Stimulated activated CD4-positive, alpha-beta T cell treated with anti-CD3 and anti-CD28 coated beads, Interleukin-12 subunit alpha, Interleukin-12 subunit beta, amount 100 ng/mL, for 4 hours (primary cell): ENCODE measurements around the gene NUDT6.

ENCODE experiments used
- DNase-seq: peaks from one replicate; pipeline ENCODE4 v3.0.0-alpha.2; 2020

NUDT6 gene

DNA sequence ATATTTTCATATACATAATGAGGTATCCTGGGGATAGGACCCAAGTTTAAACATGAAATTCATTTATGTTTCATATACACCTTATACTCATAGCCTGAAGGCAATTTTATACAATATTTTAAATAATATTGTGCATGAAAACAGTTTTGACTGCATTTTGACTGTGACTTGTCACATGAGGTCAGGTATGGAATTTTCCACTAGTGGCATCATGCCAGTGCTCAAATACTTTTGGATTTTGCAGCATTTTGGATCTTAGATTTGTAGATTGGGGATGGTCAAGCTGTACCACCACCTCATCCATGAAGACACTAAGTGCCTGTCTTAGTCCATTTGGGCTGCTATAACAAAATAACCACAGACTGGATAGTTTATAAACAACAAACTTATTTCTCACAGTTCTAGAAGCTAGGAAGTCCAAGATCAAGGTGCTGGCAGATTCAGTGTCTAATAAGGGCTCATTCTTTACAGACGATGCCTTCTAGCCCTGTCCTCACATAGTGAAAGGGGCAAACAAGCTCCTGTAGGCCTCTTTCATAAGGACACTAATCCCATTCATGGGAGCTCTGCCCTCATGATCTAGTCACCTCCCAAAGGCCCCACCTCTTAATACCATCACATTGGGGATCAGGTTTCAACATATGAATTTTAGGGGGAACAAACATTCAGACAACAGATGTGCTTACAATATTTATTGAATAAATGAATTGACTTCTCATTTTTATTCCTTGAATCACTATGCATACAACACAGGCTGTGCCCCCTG, 9.4 kb downstream of the NUDT6 start:
- no peak for DNase-seq

DNA sequence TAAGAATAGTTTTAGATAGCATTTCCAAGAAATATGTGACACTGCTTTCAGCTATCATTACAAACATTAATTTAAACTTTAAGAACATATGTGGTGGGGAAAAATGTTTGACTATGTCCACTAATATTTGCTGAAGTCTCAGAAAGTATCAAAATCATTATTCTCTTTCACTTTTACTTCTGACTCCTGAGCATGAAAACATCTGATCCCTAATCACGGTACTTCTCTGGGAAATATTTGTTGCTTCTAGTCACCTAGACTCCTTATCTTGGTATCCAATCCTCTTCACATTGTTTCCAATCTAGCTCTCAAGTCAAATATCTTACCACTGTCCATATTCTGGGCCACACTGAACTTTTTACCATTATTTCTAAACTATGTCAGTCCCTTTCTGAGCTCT, 10.8 kb downstream of the NUDT6 start:
- no peak for DNase-seq

DNA sequence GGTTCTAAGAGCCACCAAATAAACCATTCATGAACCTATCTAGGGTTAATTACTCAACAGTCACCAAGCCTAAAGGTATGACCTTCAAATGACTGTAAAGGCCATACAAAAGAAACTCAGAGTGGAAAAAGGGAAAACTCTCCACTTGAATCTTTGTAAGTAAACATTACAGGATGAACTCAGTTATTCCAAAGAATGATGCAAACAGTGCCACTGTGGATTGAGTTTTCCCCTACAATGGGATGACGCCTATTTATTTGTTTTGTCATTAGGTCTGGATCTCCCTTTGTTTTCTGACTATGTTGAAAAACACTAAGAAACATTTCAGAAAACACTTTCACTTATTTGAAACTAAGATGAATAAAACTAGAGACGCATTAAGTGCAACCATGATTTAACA, 12.7 kb downstream of the NUDT6 start:
- DNase-seq = no peak

DNA sequence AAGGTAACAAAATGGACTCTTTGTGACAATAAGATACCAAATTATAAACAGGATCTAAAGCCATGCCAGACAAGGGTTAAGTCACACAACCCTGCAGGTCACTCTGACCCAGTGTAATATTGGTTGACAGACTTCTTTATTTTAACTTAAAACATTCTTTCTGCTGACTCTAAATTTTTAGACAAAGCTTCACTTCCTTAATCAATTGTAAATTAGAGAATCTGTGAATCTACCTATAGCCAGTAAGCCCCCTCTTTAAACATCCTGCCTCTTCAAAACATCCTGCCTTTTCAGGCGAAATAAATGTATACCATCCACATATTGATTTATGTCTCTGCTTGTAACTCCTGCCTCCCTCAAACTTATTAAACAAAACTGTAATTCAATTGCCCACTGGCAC, 14.2 kb downstream of the NUDT6 start:
- no peak for DNase-seq

DNA sequence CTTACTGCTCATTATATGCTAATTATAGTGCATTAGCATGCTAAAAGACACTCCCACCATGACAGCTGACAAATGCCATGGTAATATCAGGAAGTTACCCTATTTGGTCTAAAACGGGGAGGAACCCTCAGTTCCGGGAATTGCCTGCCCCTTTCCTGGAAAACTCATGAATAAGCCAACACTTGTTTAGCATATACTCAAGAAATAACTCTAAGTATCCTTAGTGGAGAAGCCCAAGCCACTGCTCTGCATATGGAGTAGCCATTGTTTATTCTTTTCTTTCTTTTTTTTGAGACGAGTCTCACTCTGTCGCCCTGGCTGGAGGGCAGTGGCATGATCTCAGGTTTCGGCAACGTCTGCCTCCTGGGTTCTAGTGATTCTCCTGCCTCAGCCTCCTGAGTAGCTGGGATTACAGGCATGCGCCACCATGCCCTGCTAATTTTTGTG, 15.5 kb downstream of the NUDT6 start:
- DNase-seq = no peak

DNA sequence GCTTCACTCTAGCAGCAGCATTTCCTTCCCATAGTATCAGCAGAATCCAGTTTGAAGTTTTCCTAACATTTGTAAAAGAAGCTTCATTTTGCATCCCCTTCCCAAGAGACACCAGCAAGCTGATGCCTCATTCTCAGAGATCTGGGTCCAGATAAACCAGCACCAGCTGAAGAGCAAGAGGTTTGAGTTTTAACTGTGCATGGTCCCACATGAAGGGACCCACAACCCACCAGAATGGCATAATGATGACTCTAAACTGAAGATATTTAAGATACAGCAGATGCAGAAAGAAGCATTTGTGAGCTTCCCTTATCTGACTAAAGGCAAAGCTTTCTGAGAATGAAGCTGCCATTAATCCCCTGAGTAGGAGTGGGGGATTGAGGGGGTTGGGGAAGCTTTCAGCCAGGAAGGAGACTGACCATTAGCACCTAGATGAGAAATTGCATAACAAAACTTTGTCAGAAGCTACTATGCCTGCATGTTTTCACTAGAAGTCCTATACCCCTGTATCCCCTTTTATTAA, 18.6 kb downstream of the NUDT6 start:
- DNase-seq = no peak

DNA sequence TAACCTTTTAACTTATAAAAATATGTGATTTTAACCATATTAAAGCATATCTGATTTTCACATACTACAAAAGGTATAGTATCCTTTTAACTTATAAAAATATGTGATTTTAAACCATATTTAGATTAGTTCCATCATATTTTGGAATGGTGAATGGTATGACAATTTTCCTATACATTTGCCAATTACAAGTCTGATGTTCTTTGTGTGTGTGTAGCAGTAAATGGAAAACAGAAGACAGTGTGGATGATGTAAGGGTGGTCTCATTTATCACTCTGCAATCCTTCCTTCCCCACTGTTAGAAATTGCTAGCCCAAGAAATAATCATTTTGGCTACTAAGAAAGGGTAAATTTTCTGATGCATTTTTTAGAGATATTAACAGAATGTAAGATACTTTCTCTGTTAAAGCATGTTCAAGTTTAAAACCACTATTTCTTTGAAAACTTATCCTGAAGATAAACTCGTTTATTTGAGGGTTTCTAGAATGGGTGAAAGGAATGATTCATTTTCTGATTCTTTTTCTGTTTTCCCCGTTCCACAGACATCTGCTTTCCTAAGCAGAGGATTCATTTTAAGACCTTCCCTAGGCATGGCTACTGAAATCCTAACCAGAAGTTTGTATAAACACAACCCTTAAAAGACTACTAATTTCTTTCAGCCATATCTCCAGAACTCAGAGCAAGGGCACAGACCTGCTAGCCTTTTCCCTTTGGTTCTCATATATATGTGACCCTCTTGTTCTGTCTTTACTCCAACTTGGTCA, 21.0 kb downstream of the NUDT6 start:
- no peak for DNase-seq

DNA sequence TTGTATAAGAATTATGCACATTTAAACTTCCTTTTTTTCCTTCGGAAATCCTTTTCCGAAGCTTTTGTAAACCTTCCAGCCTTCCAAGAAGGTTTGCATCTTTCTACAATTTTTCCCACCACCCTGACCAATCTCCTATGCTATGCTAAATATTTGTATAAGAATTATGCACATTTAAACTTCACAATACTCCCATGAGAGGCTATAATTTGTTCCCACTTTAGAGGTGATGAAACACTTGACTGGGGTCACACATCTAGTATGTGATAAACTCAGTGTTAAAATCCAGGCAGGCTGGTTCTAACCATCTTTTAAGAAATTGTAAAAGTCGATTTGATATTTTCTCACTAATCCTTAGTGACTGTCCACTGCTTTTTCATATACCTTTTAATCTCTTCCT, 22.1 kb downstream of the NUDT6 start:
- no peak for DNase-seq

DNA sequence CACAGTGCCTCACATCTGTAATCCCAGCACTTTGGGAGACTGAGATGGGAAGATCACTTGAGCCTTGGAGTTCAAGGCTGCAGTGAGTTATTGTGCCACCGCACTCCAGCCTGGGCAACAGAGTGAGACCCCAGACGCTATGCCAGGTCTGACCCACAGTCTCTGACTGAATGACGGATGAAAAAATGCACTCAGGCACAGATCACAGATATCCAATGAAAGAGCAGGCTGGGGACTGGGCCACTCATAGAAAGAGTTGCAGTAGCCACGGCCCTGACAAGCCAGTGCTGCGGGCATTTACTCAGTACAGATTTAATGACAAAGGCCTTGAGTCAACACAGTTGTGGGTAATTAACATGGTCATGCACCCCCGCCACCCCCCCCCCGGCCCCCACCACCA, 22.7 kb downstream of the NUDT6 start:
- no peak for DNase-seq

DNA sequence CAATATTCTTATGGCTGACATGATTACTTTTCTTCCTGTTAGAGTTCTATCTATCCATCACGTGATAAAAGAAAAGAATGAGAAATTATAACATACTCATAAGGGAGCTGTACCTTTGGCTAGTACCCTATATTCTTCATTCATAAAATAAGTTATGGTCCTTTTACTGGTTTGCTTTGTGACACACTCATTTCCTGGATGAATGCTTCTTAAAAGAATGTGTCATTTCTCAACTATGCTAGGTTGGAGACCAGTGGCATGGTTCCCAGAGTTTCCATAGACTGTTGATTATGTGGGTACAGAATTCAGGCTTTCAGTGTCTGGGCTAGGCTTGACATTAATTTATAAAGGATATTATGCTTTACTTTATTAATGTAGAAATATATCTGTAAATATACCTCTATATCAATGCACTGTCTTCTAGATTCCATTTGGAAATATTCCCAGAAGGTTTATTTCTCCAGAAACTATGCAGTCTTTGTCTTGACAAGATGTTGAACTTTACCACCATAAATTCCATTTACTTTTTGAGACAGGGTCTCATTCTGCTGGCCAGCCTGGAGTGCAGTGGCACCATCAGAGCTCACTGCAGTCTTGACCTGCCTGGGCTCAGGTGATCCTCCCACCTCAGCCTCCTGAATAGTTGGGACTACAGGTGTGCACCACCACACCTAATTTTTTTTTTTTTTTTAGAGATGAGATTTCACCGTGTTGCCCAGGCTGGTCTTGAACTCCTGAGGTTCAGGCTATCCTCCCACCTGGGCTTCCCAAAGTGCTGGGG, 23.8 kb downstream of the NUDT6 start:
- DNase-seq = no peak

DNA sequence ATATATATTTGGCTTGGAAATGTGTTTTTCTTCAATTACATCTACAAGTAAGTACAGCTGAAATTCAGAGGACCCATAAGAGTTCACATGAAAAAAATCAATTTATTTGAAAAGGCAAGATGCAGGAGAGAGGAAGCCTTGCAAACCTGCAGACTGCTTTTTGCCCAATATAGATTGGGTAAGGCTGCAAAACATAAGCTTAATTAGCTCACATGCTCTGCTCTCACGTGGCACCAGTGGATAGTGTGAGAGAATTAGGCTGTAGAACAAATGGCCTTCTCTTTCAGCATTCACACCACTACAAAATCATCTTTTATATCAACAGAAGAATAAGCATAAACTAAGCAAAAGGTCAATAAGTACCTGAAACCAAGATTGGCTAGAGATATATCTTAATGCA, 26.1 kb downstream of the NUDT6 start:
- no peak for DNase-seq

DNA sequence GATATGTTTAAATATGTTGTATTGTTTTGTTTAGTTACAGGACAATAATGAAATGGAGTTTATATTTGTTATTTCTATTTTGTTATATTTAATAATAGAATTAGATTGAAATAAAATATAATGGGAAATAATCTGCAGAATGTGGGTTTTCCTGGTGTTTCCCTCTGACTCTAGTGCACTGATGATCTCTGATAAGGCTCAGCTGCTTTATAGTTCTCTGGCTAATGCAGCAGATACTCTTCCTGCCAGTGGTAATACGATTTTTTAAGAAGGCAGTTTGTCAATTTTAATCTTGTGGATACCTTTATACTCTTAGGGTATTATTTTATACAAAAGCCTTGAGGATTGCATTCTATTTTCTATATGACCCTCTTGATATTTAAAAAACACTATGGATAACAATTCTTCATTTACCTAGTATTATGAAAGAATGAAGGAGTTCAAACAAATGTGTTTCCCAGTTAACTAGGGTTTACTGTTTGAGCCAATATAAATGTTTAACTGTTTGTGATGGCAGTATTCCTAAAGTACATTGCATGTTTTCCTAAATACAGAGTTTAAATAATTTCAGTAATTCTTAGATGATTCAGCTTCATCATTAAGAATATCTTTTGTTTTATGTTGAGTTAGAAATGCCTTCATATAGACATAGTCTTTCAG, 26.9 kb downstream of the NUDT6 start:
- DNase-seq = no peak

DNA sequence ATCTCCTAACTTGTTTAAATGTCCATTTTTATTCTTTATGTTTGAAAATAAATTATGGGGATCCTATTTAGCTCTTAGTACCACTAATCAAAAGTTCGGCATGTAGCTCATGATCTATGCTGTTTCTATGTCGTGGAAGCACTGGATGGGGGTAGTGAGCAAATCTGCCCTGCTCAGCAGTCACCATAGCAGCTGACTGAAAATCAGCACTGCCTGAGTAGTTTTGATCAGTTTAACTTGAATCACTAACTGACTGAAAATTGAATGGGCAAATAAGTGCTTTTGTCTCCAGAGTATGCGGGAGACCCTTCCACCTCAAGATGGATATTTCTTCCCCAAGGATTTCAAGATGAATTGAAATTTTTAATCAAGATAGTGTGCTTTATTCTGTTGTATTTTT, 27.6 kb downstream of the NUDT6 start:
- no peak for DNase-seq

DNA sequence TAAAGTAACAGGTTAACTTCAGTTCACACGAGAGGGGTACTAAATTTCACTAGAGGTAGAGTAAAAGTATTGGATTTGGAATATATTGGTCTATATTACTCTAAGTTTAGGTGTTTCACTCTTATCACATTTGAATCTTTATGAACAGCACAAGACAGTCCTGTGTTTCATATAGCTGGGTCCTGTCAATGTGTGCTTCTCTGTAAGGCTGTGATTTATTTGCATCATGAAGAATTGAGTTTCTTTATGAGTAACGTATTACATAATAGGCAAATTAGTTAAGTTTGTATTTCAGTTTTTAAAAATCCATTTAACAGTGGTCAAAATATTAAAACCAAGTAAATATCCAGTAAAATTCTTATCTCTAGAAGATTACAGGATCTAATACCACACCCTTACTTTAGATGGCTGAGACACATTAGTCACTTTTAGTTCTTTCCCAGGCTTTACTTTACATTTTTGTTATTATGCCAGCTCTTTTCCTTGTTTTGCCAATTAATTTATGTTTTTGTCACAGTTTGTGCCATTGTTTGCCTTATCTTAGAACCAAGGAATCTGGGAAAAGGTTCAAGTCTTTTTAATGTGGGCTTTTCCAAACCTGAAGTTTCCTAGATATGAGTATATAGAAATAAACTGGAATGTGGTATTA, 32.1 kb downstream of the NUDT6 start:
- no peak for DNase-seq

DNA sequence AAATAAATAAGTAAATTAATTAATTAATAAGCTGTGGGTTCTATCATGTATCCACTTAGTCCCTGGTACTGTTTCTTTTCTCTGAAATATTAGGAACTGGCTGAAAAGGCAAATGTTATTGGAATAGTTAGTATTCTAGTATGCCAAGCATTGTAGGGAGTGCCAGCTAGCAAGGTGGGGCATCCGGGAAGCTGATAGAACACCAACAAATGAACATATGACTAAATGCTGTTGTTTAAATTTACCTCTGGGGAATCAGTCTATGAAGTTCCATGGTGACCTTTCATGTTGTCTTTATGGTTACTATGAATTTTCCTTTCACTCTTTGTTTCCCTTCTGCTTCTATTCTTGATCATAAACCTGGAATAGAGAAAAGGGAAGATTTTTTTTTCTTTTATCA, 32.7 kb downstream of the NUDT6 start:
- no peak for DNase-seq

DNA sequence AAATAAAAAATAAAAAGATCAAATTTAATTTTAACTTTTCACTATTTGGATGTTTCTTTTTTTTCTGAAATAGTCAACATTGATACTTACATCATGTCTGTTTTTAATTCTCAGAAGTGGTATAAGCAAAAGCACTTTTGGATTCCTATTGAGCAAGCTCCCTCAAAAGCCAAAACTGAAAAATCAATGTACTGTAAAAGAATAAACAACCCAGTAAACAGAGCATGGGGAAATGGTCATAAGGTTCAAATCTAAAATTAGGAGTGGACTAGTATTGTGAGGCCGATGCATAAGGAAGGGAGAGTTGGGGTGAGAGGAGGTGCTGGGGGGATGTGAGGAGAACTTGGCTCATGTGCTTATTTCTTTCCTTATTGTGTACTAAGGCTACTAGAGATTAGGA, 37.9 kb downstream of the NUDT6 start:
- DNase-seq = no peak

DNA sequence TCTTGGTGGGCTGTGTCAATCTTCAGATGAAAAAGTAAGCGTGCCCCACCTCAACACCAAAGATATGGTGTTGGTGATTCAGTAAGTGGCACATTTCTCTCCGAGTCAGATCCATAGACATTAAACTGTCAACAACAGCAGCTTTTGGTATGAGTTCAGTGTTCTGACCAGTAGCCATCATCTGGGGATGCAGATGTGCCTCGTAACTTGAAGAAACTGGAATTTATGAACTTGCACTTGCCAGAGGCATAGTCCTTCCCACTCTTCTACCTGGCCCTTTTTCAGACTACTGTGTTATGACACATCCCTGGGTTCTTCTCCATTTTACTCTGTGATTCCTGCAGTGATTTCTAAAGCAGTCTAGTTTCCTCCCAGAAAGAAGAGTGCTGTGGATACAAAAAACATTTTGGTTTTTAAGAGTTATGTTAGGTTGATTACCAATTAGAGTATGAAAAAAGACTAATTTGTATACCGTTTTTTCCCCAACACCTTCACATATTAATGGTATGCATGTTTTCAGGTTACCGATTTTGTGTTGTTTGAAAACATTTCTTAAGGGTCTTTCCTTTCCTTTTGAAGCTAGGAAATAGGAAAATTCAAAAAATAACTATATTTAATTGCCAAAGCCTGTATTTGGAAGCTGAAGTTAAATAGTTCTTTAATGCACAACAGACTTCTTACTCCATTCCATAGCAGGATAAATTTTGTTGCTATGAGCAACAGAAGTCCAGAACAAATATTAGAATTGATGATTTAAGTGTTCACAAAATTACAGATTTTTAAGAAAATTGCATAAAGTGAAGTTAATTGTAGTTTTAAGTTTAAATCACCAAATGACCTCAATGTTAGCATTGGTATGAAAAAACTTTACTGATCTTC, 39.3 kb downstream of the NUDT6 start:
- no peak for DNase-seq

DNA sequence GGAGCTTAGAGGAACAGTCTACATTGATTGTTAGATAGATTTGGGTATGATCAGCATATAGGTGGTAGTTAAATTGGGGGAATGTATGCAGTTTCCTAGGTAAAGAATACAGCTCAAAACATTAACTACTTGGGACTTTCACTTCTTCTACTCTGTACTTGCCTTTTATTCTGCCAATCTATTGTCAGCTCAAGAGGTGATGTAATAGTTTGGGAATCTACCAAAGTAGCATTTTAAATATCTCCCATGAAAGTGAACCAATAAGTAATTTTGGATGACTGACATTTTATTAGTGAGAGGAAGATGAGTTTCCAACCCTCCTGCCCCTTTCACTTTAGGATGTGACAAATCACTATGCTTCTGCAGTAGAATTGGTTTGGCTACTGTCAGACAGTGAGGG, 43.4 kb downstream of the NUDT6 start:
- no peak for DNase-seq

DNA sequence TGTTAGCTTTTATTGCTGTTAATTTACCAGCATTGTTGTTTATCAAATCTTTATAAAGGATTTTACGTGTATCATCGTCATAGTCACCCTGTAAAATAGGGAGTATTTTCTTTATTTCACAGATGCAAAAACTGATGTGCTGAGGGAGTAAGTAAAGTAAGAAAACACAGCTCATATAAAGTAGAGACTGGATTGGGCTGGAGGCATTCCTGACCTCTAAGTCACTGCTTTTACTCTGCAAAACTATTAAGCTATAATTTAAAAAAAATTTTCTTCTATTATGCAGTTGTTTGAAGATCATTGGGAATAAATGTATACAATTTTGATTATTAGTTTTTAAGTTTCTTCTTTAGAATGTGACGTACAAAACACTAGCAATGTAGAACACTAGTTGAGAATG, 45.9 kb downstream of the NUDT6 start:
- no peak for DNase-seq

DNA sequence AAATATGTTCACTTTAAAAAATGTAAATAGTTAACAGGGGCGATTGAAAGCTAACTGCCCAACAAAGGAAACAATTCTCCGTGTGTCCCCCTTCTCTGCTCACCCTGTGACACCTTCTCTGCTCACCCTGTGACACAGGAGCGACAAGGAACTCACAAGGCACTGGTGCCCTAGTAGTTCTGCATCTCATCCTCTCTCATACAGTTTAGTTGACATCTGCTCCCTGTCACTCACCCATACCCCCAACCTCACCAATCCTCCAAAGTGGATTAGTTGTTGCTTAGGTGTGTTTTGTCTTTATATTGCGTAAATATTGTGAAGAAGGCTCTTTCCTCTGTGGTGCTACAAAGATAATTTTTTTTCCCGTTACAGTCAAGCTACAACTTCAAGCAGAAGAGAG, 46.4 kb downstream of the NUDT6 start:
- no peak for DNase-seq

DNA sequence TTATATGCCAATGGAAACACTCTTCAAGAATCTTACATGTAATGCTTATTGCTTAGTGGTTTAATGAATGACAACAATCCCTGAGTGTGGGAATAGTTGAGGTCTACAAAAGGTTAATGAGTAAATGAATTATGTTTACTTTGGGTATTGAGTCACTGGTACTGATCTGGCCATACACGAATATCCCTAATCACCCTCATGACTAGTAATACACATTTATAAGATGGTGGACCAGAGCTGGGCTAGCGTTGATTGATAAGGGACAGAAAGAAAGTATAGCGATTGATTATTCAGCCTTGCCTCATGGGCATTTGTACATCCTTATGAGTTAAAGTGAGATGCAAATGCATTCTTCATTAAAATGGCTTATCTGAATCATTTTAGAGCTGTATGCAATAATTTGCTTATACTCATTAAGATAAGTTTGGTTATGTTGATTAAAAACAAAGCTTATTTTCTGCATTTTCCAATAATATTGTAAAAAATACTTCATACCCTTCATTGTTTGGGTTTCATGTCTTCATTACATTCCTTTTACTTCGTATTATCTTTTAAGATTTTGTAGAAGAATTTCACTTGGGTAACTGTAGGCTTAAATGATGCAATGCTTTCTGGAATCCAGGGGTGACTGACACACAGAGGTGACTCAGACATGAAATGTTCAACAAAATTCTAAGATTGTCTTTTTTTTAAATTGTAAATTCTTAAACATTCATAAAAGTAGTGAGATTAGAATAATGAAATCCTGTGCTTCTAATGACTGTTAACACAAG, 48.4 kb downstream of the NUDT6 start:
- no peak for DNase-seq
